ENCODE results near the gene FLRT1.

FLRT1 gene

DNA sequence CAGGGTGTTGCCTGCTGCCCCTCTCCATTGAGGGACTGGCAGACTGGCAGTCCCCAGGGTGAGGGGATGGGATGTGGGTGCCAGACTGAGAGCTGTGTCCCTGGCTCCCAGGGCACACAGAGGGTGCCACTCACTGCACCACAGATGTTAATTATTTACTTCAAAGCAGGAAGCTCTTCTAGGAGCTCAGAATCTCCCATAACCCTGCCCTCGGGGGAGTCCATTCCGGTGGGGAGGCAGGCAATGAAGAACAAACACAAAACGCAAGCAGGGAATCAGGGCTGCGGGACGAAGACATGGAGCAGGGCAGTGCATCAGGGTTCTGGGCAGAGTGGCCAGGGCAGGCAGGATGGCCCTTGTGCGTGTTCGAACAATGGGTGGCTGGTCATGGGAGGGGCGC, 24.4 kb upstream of the FLRT1 start:
- TF ChIP-seq, protein P1, sequence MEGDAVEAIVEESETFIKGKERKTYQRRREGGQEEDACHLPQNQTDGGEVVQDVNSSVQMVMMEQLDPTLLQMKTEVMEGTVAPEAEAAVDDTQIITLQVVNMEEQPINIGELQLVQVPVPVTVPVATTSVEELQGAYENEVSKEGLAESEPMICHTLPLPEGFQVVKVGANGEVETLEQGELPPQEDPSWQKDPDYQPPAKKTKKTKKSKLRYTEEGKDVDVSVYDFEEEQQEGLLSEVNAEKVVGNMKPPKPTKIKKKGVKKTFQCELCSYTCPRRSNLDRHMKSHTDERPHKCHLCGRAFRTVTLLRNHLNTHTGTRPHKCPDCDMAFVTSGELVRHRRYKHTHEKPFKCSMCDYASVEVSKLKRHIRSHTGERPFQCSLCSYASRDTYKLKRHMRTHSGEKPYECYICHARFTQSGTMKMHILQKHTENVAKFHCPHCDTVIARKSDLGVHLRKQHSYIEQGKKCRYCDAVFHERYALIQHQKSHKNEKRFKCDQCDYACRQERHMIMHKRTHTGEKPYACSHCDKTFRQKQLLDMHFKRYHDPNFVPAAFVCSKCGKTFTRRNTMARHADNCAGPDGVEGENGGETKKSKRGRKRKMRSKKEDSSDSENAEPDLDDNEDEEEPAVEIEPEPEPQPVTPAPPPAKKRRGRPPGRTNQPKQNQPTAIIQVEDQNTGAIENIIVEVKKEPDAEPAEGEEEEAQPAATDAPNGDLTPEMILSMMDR (IDR thresholded peaks at IDR 0.05; ENCODE audit: low read depth, low read length) = no peak
- H3K4me3 ChIP-seq (replicated peaks in 1 of 2; ENCODE audit: low read depth in 2 of 2, low read length in 2 of 2) = no peak overlapping the region
- no peak for DNase-seq (ENCODE audit: low read depth in 2 of 2)

DNA sequence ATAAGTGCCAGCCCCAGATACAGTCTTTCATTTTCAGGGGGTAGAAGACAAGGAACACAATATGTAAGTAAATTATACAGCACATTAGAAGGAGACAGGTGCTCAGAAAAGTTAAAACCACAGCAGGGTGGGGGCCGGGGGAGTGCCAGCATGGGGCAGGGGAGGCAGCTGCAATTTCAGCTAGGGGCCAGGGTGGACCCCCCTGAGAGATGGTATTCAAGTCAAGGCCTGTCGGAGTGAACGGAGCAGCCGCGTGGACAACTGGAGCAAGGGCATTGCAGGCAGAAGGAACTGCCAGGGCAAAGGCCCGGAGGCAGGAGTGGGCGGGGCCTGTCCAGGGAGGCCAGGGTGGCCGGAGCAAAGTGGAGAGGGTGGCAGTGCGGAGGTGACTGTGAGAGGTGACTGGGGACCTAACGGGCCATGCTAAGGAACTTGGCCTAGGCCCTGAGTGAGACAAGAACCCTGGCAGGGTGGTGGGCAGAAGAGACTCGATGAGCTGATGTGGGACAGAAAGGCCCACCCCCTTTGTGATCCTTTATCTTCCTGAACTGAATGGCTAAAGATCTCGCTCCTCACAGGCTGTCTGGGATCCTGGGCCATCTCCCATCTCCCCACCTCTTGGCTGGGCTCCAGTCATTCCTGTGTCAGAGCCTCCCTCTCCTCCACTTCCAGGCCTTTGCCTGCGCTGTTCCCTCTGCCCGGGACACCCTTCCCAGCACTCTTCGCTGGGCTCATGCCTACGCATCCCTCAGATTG, 22.4 kb upstream of the FLRT1 start:
- TF ChIP-seq, protein P1 (IDR thresholded peaks at IDR 0.05; ENCODE audit: low read depth, low read length) = no peak
- no peak overlapping the region for H3K4me3 ChIP-seq (replicated peaks in 1 of 2; ENCODE audit: low read depth in 2 of 2, low read length in 2 of 2)
- no peak for DNase-seq (ENCODE audit: low read depth in 2 of 2)

DNA sequence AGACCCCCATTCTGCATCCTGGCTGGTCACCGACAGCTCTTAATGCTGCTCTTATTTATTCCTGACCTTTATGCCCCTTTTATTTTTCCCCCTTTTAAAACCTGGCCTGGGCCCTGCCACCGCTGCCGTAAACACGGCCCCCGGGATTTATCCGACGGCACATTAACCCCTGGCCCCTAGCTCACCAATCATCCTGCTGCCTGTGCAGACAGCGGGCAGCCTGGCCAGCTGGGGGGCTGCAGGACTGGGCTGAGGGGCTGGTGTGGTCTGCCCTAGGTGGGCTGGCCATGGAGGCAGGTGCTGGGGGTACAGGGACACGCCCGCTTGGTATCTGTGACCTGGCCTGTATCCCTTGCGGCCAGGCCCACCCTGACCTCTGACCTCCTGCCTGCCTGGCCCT, 21.4 kb upstream of the FLRT1 start:
- TF ChIP-seq, protein P1 (IDR thresholded peaks at IDR 0.05; ENCODE audit: low read depth, low read length) = no peak
- DNase-seq (ENCODE audit: low read depth in 2 of 2) = no peak
- no peak overlapping the region for H3K4me3 ChIP-seq (replicated peaks in 1 of 2; ENCODE audit: low read depth in 2 of 2, low read length in 2 of 2)

DNA sequence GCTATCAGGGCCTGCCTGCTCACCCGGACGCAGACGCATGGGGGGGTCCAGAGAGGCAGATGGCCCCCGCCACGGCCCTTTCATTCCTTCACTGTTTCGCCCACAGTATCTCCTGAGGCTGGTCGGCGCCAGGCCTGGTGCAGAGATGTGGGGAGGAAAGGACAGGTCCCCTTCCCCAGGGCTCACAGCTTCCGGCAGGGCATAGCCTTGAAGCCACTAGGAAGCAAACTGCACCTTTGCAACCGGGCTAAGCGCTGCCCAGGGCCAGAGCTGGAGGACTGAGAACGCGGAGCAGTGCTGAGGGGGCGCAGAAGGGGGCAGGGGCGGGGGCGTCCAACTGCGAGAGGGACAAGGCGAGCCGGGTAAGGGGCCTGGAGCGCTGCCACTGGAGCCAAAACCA, 20.2 kb upstream of the FLRT1 start:
- DNase-seq (ENCODE audit: low read depth in 2 of 2) = no peak
- no peak overlapping the region for H3K4me3 ChIP-seq (replicated peaks in 1 of 2; ENCODE audit: low read depth in 2 of 2, low read length in 2 of 2)
- TF ChIP-seq, protein P1 (IDR thresholded peaks at IDR 0.05; ENCODE audit: low read depth, low read length) = no peak

DNA sequence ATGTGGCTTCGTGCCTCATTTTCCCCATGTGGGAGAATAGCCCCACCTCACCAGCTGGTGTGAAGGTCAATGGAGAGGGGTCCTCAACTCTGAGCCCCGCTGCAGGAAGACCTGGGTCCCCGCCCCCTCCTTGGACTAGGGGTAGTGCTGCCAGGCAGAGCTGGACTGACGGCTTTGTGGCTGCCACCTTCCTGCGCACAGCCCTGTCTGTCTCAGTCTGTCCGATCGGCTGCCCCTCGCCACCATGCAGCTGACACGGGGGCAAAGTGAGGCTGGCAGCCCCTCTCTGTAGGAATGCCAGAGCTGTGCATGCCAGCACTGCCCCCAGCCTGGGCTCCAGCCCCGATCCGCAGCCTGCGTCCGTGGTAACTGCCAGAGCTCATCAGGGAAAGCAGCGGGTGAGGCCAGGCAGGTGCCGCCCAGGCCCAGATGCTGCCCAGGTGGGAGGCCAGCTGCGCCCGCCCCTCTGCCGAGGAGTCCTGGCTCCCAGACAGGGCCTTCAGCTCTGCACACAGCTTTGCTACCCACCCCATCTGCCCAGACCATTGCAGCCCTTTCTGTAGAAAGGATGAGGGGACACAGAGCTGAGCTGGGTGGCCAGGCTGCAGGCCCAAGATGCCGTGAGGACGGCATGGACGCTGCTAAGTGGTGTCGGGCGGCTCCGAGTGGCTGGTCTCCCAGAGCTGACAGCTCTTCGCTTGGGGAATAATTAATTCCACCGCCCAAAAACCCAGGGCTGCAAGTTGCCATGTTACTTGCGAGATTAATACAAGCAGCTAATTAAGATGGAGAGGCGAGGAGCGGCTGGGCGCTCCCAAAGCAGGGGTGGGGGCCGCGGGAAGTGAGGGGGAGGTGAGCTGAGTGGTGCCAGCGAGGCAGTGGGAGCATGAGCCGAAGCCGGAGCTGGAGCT, 19.5 kb upstream of the FLRT1 start:
- H3K4me3 ChIP-seq (replicated peaks in 1 of 2; ENCODE audit: low read depth in 2 of 2, low read length in 2 of 2) = no peak overlapping the region
- no peak for DNase-seq (ENCODE audit: low read depth in 2 of 2)
- TF ChIP-seq, protein P1 (IDR thresholded peaks at IDR 0.05; ENCODE audit: low read depth, low read length) = no peak

DNA sequence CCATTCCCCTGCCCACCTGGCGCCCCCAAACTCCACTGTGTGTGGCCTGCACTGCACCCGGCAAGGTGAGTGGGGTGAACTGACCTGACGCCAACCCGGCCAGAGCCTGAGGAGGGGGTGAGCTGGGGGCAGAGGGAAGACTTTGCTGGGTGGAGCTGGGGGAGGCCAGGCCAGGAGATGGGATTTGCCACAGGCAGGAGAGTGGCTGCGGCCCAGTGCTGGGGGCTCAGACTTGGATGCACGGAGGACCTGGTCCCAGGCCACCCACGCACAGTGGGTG, 17.8 kb upstream of the FLRT1 start:
- TF ChIP-seq, protein P1 (IDR thresholded peaks at IDR 0.05; ENCODE audit: low read depth, low read length) = no peak
- no peak for DNase-seq (ENCODE audit: low read depth in 2 of 2)
- H3K4me3 ChIP-seq (replicated peaks in 1 of 2; ENCODE audit: low read depth in 2 of 2, low read length in 2 of 2) = no peak overlapping the region

All from cardiac fibroblast (primary cell).